Glutamatergic neuron (in vitro differentiated cells): ENCODE measurements around the gene RCBTB2. TPM values are rescaled to one million over a fixed set of nuclear protein-coding genes. Genes with fewer than 3 reads are reported as not detected.

Experiments used
- DNase-seq: peaks from one replicate; pipeline ENCODE4 v3.0.0; 2022
- H3K27ac Mint-ChIP-seq: one replicate; pipeline ENCODE4 v1.8.0; 2020; ENCODE audit warnings: mild to moderate bottlenecking, mixed read lengths, inconsistent platforms; ENCODE audit not compliant: unreplicated experiment
- H3K27me3 Mint-ChIP-seq: one replicate; pipeline ENCODE4 v1.8.0; 2020; ENCODE audit warnings: mild to moderate bottlenecking, moderate library complexity, mixed read lengths, inconsistent platforms; ENCODE audit not compliant: unreplicated experiment
- H3K36me3 Mint-ChIP-seq: one replicate; pipeline ENCODE4 v1.8.0; 2020; ENCODE audit warnings: mild to moderate bottlenecking, mixed read lengths, inconsistent platforms; ENCODE audit not compliant: unreplicated experiment
- H3K4me1 Mint-ChIP-seq: one replicate; pipeline ENCODE4 v1.8.0; 2020; ENCODE audit warnings: mild to moderate bottlenecking, low read depth, mixed read lengths, inconsistent platforms; ENCODE audit not compliant: unreplicated experiment
- H3K4me3 Mint-ChIP-seq: one replicate; pipeline ENCODE4 v1.8.0; 2020; ENCODE audit warnings: mild to moderate bottlenecking, mixed read lengths, inconsistent platforms; ENCODE audit not compliant: unreplicated experiment
- H3K9me3 Mint-ChIP-seq: one replicate; pipeline ENCODE4 v1.8.0; 2020; ENCODE audit warnings: mild to moderate bottlenecking, moderate library complexity, mixed read lengths, inconsistent platforms; ENCODE audit not compliant: unreplicated experiment
- total RNA-seq: library from RNA; stranded (reverse); fragmentation: NEBNext Ultra II Directional; extraction: Animal tissue kit (Norgen Biotek cat#: 25700); gene quantifications from one replicate; pipeline ENCODE4 v1.2.1, GENCODE V29; 2021; ENCODE audit not compliant: unreplicated experiment
- TF ChIP-seq, protein P1 (sequence below): fragments of 200-600 bp; sonication (generic); IDR thresholded peaks from one replicate; pipeline ENCODE4 v1.5.0; 2021; ENCODE audit not compliant: partially characterized antibody, unreplicated experiment

Gene RCBTB2
- total RNA-seq, 1 donor from 2014 or later: 7.4 TPM

DNA sequence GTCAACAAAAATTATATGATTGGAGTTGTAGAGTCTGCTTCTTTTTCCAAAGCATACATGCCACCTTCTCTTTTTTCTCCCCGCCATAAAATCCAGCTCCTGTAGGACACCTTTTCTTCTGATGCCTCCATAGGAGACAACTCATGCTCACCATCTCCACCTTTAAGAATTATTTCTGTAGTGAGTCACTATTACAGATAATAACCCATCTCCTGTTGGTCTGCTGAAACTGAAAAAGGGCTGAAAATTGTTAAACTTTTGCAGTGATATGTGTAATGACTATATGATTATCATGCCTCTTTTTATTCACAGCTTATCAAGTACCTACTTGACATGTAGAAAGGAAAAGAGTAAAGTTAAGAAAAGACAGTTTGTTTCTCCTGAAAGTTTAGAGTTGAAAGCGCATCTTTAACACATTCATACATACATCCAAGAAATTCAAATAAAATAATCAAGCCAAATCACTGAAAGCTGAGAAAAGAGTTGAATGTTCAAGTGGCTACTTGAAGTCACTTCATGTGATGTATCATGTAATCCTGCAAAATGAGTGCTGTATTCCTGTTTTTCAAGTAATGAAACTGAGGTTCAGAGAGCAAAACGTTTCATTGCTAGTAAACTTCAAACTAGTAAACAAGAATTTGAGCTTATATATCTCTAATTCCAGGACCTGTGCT lies 84.5 kb downstream of the RCBTB2 start:
- Mint-ChIP-seq H3K27ac (no peak overlapping the region), H3K4me3 (no peak overlapping the region), H3K9me3 (peaks cover 4% of the 10 kb centered on the region), H3K36me3 (peaks cover 5% of the 10 kb centered on the region), H3K4me1 (no peaks in the 10 kb centered on the region), H3K27me3 (no peaks in the 10 kb centered on the region)
- no peak for DNase-seq
- TF ChIP-seq, protein P1, sequence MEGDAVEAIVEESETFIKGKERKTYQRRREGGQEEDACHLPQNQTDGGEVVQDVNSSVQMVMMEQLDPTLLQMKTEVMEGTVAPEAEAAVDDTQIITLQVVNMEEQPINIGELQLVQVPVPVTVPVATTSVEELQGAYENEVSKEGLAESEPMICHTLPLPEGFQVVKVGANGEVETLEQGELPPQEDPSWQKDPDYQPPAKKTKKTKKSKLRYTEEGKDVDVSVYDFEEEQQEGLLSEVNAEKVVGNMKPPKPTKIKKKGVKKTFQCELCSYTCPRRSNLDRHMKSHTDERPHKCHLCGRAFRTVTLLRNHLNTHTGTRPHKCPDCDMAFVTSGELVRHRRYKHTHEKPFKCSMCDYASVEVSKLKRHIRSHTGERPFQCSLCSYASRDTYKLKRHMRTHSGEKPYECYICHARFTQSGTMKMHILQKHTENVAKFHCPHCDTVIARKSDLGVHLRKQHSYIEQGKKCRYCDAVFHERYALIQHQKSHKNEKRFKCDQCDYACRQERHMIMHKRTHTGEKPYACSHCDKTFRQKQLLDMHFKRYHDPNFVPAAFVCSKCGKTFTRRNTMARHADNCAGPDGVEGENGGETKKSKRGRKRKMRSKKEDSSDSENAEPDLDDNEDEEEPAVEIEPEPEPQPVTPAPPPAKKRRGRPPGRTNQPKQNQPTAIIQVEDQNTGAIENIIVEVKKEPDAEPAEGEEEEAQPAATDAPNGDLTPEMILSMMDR: no peak

DNA sequence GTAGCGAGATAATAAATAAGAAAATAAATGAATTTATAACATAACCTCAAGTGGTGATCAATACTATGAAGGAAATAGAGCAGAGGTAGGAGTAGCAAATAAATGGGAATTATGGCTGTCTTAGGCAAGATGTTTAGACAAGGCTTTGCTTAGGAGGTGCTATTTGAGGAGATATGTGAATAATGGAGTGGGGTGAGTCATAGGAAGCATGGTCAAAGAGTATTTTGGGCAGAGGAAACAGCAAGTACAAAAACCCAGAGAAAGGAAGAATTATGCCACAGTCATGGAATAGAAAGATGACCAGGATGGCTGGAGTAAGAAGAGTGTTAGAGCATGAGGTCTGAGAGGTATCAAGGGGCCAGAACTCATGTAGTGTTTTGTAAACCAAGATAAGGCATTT lies 86.4 kb downstream of the RCBTB2 start:
- no peak for DNase-seq
- Mint-ChIP-seq H3K4me3 (no peak overlapping the region), H3K27me3 (no peaks in the 10 kb centered on the region), H3K27ac (no peak overlapping the region), H3K9me3 (peaks cover 4% of the 10 kb centered on the region), H3K4me1 (no peaks in the 10 kb centered on the region), H3K36me3 (peaks cover 5% of the 10 kb centered on the region)
- TF ChIP-seq, protein P1: no peak

DNA sequence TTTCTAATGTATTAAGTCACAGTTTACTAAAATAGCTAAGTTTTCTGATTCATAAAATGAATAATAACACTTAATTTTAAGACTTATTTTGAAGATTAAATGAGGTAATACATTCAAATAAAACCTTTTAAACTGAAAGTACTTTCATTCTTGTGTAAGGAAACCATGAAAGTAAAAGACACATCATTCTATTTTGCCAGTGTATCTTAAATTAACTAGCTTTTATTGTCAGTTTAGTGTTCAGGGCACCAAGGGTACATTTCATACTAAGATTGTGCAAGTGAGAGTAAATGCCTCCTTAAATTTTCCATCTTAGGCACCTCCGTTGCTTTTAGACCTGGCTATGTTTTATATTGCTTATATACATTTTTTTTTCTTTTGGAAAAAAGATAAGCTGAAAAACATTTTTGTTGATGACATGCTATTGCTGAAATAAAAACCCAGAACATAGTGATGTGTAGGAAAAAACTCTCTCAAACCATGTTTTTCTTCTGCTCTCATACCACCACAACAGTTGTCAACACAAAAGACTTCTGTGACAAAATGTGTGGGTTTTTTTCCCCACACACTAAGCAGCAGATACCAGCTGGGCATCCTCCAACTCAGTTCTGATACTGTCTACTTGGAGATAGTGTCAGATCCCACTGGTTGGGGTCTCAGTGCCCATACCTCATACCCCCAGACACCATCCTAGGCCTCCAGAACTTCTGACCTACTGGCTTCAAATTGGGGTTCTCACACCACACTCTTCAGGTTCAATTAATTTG lies 89.3 kb downstream of the RCBTB2 start:
- Mint-ChIP-seq H3K9me3 (no peaks in the 10 kb centered on the region), H3K4me1 (no peaks in the 10 kb centered on the region), H3K27ac (no peak overlapping the region), H3K4me3 (no peak overlapping the region), H3K27me3 (no peaks in the 10 kb centered on the region), H3K36me3 (no peaks in the 10 kb centered on the region)
- no peak for DNase-seq
- TF ChIP-seq, protein P1: no peak

Other genes with a start within 250 kb of the RCBTB2 start
- 50.3 TPM for gene RB1, start 229.3 kb downstream of the RCBTB2 start, total RNA-seq
- gene LPAR6, start 120.0 kb downstream of the RCBTB2 start, total RNA-seq: 1.1 TPM
- 4.9 TPM for gene CYSLTR2, start 120.8 kb upstream of the RCBTB2 start, total RNA-seq